Endothelial cell of umbilical vein (primary cell): ENCODE data around the gene GPRIN2. TPM values are rescaled to one million over a fixed set of nuclear protein-coding genes. Genes with fewer than 3 reads are reported as not detected.

Source experiments
- BruUV-seq: library from RNA; stranded (reverse); fragments of 400-500 nt; replicated peaks from 2 replicates; lab custom pipeline; 2021; lab: Mats Ljungman, UMichigan
- CTCF ChIA-PET: fragments of 300-600, 350-600 bp; sonication (Branson Sonifier 250); formaldehyde crosslinking; loops from one replicate; lab custom pipeline; 2021; ENCODE audit warnings: antibody characterized with exemption, inconsistent platforms; lab: Charles Lee
- POLR2A ChIA-PET: fragments of 300-600, 350-600 bp; sonication (Branson Sonifier 250); formaldehyde crosslinking; loops from one replicate; lab custom pipeline; 2021; ENCODE audit warnings: antibody characterized with exemption, inconsistent platforms; lab: Charles Lee
- DNase-seq: peaks from one replicate; pipeline ENCODE4 v3.0.0-alpha.2; 2011; ENCODE audit warnings: low read depth, low spot score
- FAIRE-seq: peaks from 2 replicates; lab custom pipeline; 2011; peaks lifted over from hg19 to GRCh38; lab: Jason Lieb, UNC
- H2AFZ ChIP-seq: 2 replicates; pipeline ENCODE4 v1.6.0; 2012; ENCODE audit warnings: low read depth, low read length, control low read depth, inconsistent platforms
- H3K27ac ChIP-seq: 2 replicates; pipeline ENCODE4 v1.5.1; 2011; ENCODE audit warnings: low read depth, mild to moderate bottlenecking, control low read depth, low read length, moderate library complexity; ENCODE audit not compliant: insufficient read depth
- H3K27me3 ChIP-seq, 2 experiments: 2 replicates each; pipeline versions ENCODE4 v1.6.0 to v1.6.1; 2011; ENCODE audit warnings: low read length in 2 of 2, mixed read lengths in 1 of 2; ENCODE audit not compliant: control insufficient read depth in 2 of 2, insufficient read depth in 2 of 2
- H3K36me3 ChIP-seq, 2 experiments: 2 replicates in 1 of 2; 3 replicates in 1 of 2; pipeline ENCODE4 v1.5.1; 2011; ENCODE audit warnings: low read length in 2 of 2, mild to moderate bottlenecking in 1 of 2, moderate library complexity in 1 of 2; ENCODE audit not compliant: control insufficient read depth in 2 of 2, insufficient read depth in 2 of 2; ENCODE audit errors: extremely low read depth in 1 of 2
- H3K4me1 ChIP-seq: 3 replicates; pipeline ENCODE4 v1.5.1; 2011; ENCODE audit warnings: mild to moderate bottlenecking, low read length; ENCODE audit not compliant: control insufficient read depth, insufficient read depth; ENCODE audit errors: extremely low read depth
- H3K4me2 ChIP-seq: 2 replicates; pipeline ENCODE4 v1.6.1; 2011; ENCODE audit warnings: low read length, control low read depth, mixed read lengths; ENCODE audit not compliant: insufficient read depth
- H3K4me3 ChIP-seq, 3 experiments: fragments of 200-600 bp in 1 of 3; sonication (generic), shearing (Covaris generic) in 1 of 3; replicated peaks in 1 of 3; 2 replicates each; pipeline ENCODE4 v1.5.1; 2011 to 2016; ENCODE audit warnings: control low read depth in 3 of 3, low read length in 3 of 3, mild to moderate bottlenecking in 2 of 3, inconsistent platforms in 1 of 3, low read depth in 1 of 3, moderate library complexity in 1 of 3; ENCODE audit not compliant: insufficient read depth in 1 of 3
- H3K79me2 ChIP-seq: 2 replicates; pipeline ENCODE4 v1.6.0; 2012; ENCODE audit warnings: low read length, inconsistent platforms; ENCODE audit not compliant: control insufficient read depth, insufficient read depth
- H3K9ac ChIP-seq: replicated peaks from 2 replicates; pipeline ENCODE3; 2011; ENCODE audit warnings: low read length, control low read depth; ENCODE audit not compliant: insufficient read depth; ENCODE audit errors: extremely low read depth
- H3K9me1 ChIP-seq: replicated peaks from 3 replicates; pipeline ENCODE4 v1.6.0; 2011; ENCODE audit warnings: mild to moderate bottlenecking, low read length; ENCODE audit not compliant: control insufficient read depth, insufficient read depth; ENCODE audit errors: extremely low read depth
- H3K9me3 ChIP-seq: replicated peaks from 2 replicates; pipeline ENCODE4 v1.5.1; 2012; ENCODE audit warnings: low read length, inconsistent platforms; ENCODE audit not compliant: control insufficient read depth, insufficient read depth
- H4K20me1 ChIP-seq: replicated peaks from 2 replicates; pipeline ENCODE3; 2011; ENCODE audit warnings: mild to moderate bottlenecking, low read length; ENCODE audit not compliant: control insufficient read depth, insufficient read depth; ENCODE audit errors: extremely low read depth
- EZH2 ChIP-seq: IDR thresholded peaks from 2 replicates; pipeline ENCODE4 v1.6.1; 2012; ENCODE audit warnings: borderline replicate concordance, low read depth, mild to moderate bottlenecking, moderate library complexity, low read length, inconsistent platforms; ENCODE audit not compliant: severe bottlenecking
- FOS ChIP-seq: IDR thresholded peaks from 2 replicates; pipeline ENCODE4 v1.6.1; 2011; ENCODE audit warnings: mild to moderate bottlenecking, low read length, moderate library complexity, borderline replicate concordance; ENCODE audit not compliant: insufficient read depth
- JUN ChIP-seq: IDR thresholded peaks from 2 replicates; pipeline ENCODE4 v1.6.1; 2011; ENCODE audit warnings: borderline replicate concordance, low read depth; ENCODE audit not compliant: insufficient read length, insufficient read depth
- POLR2AphosphoS5 ChIP-seq: IDR thresholded peaks from 2 replicates; pipeline ENCODE4 v1.6.1; 2012; ENCODE audit warnings: low read depth, mild to moderate bottlenecking, control low read depth, low read length, moderate library complexity; ENCODE audit not compliant: insufficient read depth
- dilution Hi-C: fragments of 300-500 bp; cut with MboI; formaldehyde crosslinking; loops from one replicate; pipeline ENCODE4 v1.15.0; 2019; ENCODE audit warnings: low sequenced_read_pairs; ENCODE audit not compliant: extremely low pct_ligation_motif_present
- intact Hi-C: fragments of 100-400 bp; cut with micrococcal nuclease; formaldehyde crosslinking; loops from one replicate; pipeline ENCODE4 v1.10.0; 2022
- polyA plus RNA-seq, 4 experiments: library from polyadenylated mRNA; depleted of rRNA in 3 of 4; stranded (reverse) in 3 of 4; unstranded in 1 of 4; fragments of >200 nt; gene quantifications; 2 replicates each; pipeline versions ENCODE4 v1.2.1 to v1.2.3, GENCODE V29; 2011 to 2012; ENCODE audit warnings: missing spikeins in 1 of 4
- total RNA-seq: library from RNA; stranded (reverse); gene quantifications from 2 replicates; pipeline ENCODE4 v1.2.3, GENCODE V29; 2021
- TF ChIP-seq, protein P1 (sequence below), 2 donors: IDR thresholded peaks; 1 replicate in 1 of 2; 2 replicates in 1 of 2; pipeline ENCODE4 v1.5.1; 2011; ENCODE audit warnings: low read length in 2 of 2, mild to moderate bottlenecking in 2 of 2, moderate library complexity in 2 of 2, control low read depth in 1 of 2, inconsistent platforms in 1 of 2, low read depth in 1 of 2; ENCODE audit not compliant: insufficient read depth in 1 of 2; ENCODE audit errors: extremely low read depth in 1 of 2

The GPRIN2 gene
- total and polyA plus RNA-seq, 2 donors (not counting 3 experiments of a cell fraction or from before 2014, with no cell fraction given), result not detected

DNA sequence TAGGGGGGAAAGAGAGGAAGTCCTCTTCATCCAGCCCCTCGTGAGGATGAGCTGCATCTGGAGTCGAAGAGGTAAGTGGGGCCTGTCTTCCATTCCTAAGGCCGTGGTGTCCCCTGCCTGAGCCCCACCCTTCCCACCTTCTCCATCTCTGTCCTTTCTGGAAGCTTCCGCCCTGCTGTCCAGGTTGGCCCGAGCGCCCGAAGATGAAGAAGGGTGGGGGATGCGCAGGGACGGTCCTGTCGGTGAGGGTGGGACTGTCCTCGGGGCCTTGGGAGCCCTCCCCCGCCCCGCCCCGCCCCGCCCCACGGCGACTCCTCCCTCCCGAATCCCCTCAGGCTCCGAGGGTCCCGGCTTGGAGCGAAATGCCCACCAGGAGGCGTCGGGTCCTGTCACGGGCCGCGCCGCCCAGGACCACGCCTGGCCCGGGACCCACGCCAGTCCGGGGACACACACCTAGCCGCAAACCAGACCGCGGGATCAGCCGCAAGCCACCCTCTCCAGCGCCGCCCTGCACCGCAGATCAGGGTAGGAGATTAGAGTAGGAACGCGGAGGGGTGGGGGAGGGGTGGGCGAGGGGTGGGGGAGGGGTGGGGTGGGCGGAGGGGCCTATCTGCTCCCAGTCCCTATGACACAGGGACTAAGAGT is 15.3 kb downstream of the GPRIN2 start:
- DNase-seq, result no peak
- Histone ChIP-seq H3K36me3 (no peaks in the 10 kb centered on the region), H3K27me3 (peaks cover 0 to 4% of the 10 kb centered on the region in 2 experiments), H3K9ac (no peak overlapping the region), H3K9me1 (no peaks in the 10 kb centered on the region), H3K4me2 (no peak overlapping the region), H3K27ac (no peak overlapping the region), H4K20me1 (no peaks in the 10 kb centered on the region), H3K4me1 (no peaks in the 10 kb centered on the region), H3K4me3 (peak overlapping the region in 1 of 3 experiments; percentile 7), H2AFZ (no peak overlapping the region), H3K9me3 (no peaks in the 10 kb centered on the region), H3K79me2 (no peaks in the 10 kb centered on the region)
- no peak for FAIRE-seq
- TF ChIP-seq, protein P1, sequence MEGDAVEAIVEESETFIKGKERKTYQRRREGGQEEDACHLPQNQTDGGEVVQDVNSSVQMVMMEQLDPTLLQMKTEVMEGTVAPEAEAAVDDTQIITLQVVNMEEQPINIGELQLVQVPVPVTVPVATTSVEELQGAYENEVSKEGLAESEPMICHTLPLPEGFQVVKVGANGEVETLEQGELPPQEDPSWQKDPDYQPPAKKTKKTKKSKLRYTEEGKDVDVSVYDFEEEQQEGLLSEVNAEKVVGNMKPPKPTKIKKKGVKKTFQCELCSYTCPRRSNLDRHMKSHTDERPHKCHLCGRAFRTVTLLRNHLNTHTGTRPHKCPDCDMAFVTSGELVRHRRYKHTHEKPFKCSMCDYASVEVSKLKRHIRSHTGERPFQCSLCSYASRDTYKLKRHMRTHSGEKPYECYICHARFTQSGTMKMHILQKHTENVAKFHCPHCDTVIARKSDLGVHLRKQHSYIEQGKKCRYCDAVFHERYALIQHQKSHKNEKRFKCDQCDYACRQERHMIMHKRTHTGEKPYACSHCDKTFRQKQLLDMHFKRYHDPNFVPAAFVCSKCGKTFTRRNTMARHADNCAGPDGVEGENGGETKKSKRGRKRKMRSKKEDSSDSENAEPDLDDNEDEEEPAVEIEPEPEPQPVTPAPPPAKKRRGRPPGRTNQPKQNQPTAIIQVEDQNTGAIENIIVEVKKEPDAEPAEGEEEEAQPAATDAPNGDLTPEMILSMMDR (IDR thresholded peaks at IDR 0.05; ENCODE audit: extremely low read depth in 1 of 2, insufficient read depth in 1 of 2, low read depth in 1 of 2, low read length in 2 of 2), result peak in 1 of 2 donors; percentile 63
- no peak for TF ChIP-seq FOS
- intact Hi-C loops (no loop called here), dilution Hi-C loops (no loop called here)
- POLR2A ChIA-PET, result no interaction called here
- BruUV-seq, result no TSS peak
- CTCF ChIA-PET, result interaction anchor here (1.3 to 1.7 kb wide), 3 partner anchors 11 to 24 kb away, joined by 3 to 7 read pairs (median 5); no protein-coding TSS in a partner anchor

DNA sequence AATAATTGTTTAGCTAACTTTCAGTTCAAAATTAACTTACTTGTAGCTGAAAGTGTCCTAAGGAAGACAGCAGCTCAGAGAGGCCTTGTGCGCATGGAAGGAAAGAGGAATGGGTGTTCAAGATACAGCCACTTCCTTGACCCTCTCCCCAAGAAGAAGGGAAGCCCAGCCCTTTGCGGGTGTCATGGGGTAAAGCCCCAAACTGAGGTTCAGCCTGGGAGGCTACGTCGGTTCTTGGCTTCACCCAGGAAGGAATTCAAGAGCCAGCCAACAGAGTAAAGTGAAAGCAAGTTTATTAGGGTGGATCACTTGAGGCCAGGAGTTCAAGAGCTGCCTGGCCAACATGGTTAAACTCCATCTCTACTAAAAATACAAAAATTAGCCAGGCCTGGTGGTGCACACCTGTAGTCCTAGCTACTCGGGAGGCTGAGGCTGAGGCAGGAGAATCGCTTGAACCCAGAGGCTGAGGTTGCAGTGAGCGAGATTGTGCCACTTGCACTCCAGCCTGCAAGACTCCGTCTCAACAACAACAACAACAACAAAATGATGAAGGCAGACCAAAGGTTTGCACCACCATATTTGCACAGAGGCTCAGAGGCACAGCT is 15.9 kb downstream of the GPRIN2 start:
- dilution Hi-C loops (no loop called here), intact Hi-C loops (no loop called here)
- Histone ChIP-seq H3K4me2 (no peak overlapping the region), H3K9me1 (no peaks in the 10 kb centered on the region), H3K27me3 (peaks cover 0 to 4% of the 10 kb centered on the region in 2 experiments), H2AFZ (peak overlapping the region; percentile 45), H3K9ac (no peak overlapping the region), H3K4me1 (no peaks in the 10 kb centered on the region), H3K27ac (no peak overlapping the region), H3K4me3 (no peak overlapping the region), H3K9me3 (no peaks in the 10 kb centered on the region), H3K36me3 (no peaks in the 10 kb centered on the region), H3K79me2 (no peaks in the 10 kb centered on the region), H4K20me1 (no peaks in the 10 kb centered on the region)
- TF ChIP-seq POLR2AphosphoS5, result no peak
- TF ChIP-seq, protein P1 (IDR thresholded peaks at IDR 0.05; ENCODE audit: extremely low read depth in 1 of 2, insufficient read depth in 1 of 2, low read depth in 1 of 2, low read length in 2 of 2), result no peak
- no peak for TF ChIP-seq JUN
- TF ChIP-seq EZH2, result peak; percentile 39
- ChIA-PET POLR2A (no interaction called here), CTCF (interaction anchor here (0.9 to 2.0 kb wide), 5 partner anchors 10 to 23 kb away, joined by 3 to 7 read pairs (median 5); no protein-coding TSS in a partner anchor)
- FAIRE-seq (no peak), DNase-seq (no peak)
- BruUV-seq, result no TSS peak
